GM21515 (cell line): Measurements from ENCODE around the gene DCLK1.

Source experiments
- ATAC-seq: cut with Tn5 transposase; IDR thresholded peaks from one replicate; pipeline ENCODE4 v1.9.1; 2021; ENCODE audit not compliant: unreplicated experiment

DCLK1 gene

GRCh38 chr13:35765366-35765765 lies 365.8 kb downstream of the DCLK1 start:
- no peak for ATAC-seq

- no peak for ATAC-seq
Observed at GRCh38 chr13:35764326-35765015, 366.7 kb downstream of the DCLK1 start.

DNA sequence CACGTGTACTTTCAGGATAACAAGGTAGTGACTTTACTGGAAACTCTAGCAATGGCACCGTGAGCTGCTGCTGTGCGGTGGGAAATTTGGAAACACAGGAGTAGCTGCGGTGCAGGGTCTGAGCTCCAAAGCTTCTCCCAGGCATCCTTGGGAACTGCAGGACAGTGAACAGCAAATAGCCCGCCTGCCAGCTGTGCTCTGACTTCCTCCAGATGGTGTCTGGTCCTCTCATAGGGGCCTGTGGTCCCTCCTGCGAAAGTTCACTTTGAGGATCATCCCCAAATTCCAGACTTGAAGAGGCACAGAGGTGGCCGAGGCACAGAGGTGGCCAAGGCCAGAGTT lies 367.4 kb downstream of the DCLK1 start:
- no peak for ATAC-seq

- ATAC-seq, result no peak
Observed at GRCh38 chr13:35763060-35763781, 368.0 kb downstream of the DCLK1 start.

- no peak for ATAC-seq
Observed at GRCh38 chr13:35761440-35762252, 369.5 kb downstream of the DCLK1 start.

DNA sequence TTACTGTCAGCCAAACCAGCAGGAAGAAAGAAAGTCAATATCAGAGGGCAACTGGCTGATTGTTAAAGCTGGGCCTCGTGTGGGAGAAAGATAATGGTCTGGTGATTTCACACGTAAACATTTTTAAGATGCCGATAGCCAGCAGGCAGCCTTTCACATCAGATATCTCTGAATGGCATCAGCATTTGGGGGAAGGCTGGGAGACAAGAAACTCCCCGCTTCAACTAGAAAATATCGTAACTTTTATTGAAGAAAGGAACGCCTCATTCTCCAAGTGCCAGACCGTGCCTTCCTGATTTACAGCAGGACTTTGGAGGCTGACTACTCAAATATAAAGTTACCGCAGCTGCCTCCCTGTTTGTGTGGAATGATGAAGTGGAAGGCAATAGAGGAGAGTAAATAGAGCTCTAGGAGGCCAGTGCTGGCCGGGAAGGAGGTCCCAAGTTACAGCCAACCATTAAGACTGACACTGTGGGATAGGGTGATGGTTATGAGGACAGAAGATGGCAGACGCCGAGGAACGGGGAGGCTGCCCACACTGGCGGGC lies 370.4 kb downstream of the DCLK1 start:
- ATAC-seq, result no peak

- no peak for ATAC-seq
Observed at GRCh38 chr13:35747594-35747993, 383.6 kb downstream of the DCLK1 start.

- ATAC-seq, result no peak
Observed at GRCh38 chr13:35744566-35745178, 386.5 kb downstream of the DCLK1 start.

GRCh38 chr13:35744144-35744543 lies 387.0 kb downstream of the DCLK1 start:
- ATAC-seq, result no peak

- ATAC-seq, result no peak
Observed at GRCh38 chr13:35743165-35743564, 388.0 kb downstream of the DCLK1 start.

DNA sequence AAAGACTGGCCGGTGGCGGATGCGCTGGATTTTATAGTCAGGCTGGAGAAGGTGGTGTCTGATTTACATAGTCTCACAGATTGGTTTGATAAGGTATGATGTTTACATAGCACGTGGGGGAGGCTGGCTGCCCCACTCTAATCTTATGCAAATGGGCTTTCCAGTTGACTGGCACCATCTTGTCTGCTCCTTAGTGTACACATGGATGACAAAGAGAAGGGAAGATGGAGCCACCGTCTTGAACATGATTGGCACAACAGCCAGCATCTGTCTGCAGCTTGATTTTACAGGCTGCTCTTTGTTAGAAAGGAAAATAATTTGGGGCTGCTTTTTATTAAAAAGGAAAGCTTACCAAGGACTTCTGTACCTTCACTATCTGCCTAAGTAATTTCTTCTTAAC lies 389.5 kb downstream of the DCLK1 start:
- no peak for ATAC-seq

GRCh38 chr13:35736876-35737275 lies 394.3 kb downstream of the DCLK1 start:
- no peak for ATAC-seq

GRCh38 chr13:35733827-35734226 lies 397.4 kb downstream of the DCLK1 start:
- ATAC-seq, result no peak

DNA sequence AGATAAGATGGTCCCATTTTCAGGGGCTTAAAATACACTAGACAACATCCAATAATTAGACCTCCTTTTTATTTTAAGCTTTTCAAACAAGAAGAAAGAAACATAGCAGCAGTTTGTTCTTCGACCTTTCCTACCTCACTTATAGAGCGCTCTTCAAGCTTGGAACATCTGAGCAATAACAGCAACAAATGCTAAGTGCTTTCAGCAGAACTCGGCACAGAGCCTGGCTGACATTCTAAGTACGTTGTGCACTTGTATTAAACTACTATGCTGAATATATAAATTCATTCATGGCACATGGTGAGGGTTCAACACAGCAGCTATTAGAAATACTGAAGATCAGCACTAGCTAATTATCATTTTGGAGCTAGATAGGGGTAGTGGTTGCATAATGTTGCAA lies 398.6 kb downstream of the DCLK1 start:
- ATAC-seq, result no peak

DNA sequence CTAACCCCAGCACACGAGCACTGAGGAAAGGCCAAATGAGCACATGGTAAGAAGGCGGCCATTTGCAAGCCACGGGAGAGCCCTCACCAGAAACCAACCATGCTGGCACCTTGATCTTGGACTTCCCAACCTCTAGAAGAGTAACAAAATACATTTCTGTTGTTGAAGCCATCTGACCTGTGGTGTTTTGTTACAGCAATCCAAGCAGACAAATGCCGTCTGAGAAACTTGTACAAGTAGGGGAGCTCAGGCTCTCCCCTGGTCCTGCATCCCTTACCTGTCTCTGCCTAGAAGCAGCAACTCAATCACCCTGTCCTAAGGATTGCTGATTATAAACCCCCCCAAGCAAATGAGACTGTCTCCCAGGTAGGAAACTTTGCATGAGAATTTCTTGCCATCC lies 399.7 kb downstream of the DCLK1 start:
- no peak for ATAC-seq

DNA sequence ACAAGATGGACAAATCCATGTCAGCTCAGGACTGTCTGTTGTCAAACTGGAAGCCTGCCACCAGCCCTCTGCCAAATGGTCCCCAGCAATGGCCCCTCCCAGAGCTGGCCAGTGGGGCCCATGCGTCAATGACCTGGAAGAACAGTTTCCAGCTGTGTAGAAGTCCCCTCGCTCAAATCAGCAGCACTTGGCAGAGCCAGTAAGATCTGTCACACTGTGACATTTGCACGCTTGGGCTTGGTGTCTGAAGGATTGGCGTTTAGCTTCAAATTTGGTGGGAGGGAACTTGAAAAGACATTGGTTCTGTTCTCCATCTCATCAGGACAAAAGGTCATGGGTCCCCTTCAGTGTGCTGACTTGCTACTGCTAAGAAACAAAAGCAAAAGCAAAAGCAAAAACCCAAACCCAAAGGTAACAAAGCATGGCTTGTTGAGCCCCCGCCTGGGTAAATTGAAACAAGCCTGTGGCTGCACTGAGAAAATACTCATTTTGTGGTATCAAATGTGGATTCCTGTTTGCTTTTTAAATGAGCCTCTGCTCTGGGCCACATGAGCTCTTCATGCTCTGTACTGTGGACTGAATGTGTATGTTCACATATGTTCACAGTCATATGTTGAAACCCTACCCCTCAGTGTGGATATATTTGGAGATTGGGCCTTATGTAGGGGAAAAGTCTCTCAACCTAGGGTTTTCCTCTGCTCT lies 401.1 kb downstream of the DCLK1 start:
- peak; percentile 85 for ATAC-seq

DNA sequence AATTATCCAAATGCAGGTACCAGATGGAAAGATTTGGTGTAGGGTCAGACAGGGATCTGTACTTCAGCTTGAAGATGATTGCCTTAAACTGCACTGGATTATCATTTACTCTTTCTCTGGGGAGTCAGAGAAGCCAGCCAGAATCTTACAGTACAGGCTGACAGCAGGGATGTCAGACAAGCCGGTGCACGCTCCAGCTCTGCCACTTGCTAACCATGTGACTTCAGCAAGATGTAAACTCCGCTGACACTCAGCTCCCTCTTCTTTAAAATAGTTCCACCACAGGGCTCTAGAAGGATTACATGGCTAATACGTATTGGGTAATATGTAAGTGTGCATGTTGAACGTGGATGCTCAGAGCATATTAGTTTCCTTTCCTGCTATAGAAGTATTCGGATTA lies 403.3 kb downstream of the DCLK1 start:
- ATAC-seq, result no peak

- no peak for ATAC-seq
Observed at GRCh38 chr13:35724446-35724845, 406.7 kb downstream of the DCLK1 start.

- ATAC-seq, result no peak
Observed at GRCh38 chr13:35723821-35724220, 407.4 kb downstream of the DCLK1 start.

DNA sequence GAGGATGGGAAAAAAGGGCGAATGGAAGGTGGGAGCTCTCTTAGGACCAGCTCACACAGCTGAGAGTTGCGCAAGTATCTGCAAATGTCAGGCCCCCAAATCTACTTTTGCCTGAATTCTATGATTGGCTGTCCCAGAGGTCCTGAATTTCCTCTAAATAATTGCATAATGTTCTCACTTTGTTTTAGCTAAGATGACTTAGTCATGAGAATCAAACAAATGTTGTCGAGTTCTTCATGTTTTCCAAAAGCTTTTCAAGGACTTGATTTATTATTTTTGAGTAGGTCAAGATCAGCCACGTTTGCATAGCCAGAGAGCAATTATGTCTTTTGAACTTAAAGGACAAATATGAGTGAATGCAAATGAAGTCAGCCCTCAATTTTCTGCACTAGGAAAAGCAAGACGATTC lies 408.1 kb downstream of the DCLK1 start:
- no peak for ATAC-seq
